Effector memory CD4-positive, alpha-beta T cell (primary cell): ENCODE results near the gene SON.
A peak's percentile ranks its signal among the peaks of the same experiment; 100 is the strongest.

ENCODE experiments used
- DNase-seq, 3 donors: peaks; one replicate each; pipeline ENCODE4 v3.0.0-alpha.2; 2020
- H3K27ac ChIP-seq: 2 replicates; pipeline ENCODE4 v1.7.0; 2013; ENCODE audit warnings: mild to moderate bottlenecking, low read length, moderate library complexity; ENCODE audit not compliant: insufficient read depth, poor library complexity, severe bottlenecking
- H3K27me3 ChIP-seq: replicated peaks from 2 replicates; pipeline ENCODE4 v1.7.0; 2013; ENCODE audit warnings: mild to moderate bottlenecking, low read length; ENCODE audit not compliant: insufficient read depth, control insufficient read depth, poor library complexity, severe bottlenecking
- H3K36me3 ChIP-seq: 2 replicates; pipeline ENCODE4 v1.7.0; 2013; ENCODE audit warnings: mild to moderate bottlenecking, low read length, moderate library complexity; ENCODE audit not compliant: control insufficient read depth, insufficient read depth
- H3K4me1 ChIP-seq: 2 replicates; pipeline ENCODE4 v1.7.0; 2013; ENCODE audit warnings: low read length, mild to moderate bottlenecking; ENCODE audit not compliant: control insufficient read depth, insufficient read depth, poor library complexity, severe bottlenecking
- H3K4me3 ChIP-seq: 2 replicates; pipeline ENCODE4 v1.7.0; 2013; ENCODE audit warnings: low read length, low read depth, mild to moderate bottlenecking; ENCODE audit not compliant: insufficient read depth, poor library complexity, severe bottlenecking
- H3K9me3 ChIP-seq: 2 replicates; pipeline ENCODE4 v1.7.0; 2013; ENCODE audit warnings: mild to moderate bottlenecking, low read length, moderate library complexity; ENCODE audit not compliant: control insufficient read depth

The SON gene

GRCh38 chr21:33554236-33554981 is 11.6 kb downstream of the SON start:
- no peak for DNase-seq
- H3K9me3 ChIP-seq, result no peaks in the 10 kb centered on the region
- H3K27ac ChIP-seq, result no peak overlapping the region
- no peaks in the 10 kb centered on the region for H3K27me3 ChIP-seq
- no peak overlapping the region for H3K4me3 ChIP-seq
- peaks cover 90% of the 10 kb centered on the region for H3K36me3 ChIP-seq
- H3K4me1 ChIP-seq, result no peaks in the 10 kb centered on the region

GRCh38 chr21:33554982-33555344 is 12.1 kb downstream of the SON start:
- Histone ChIP-seq H3K4me3 (no peak overlapping the region), H3K36me3 (peaks cover 90% of the 10 kb centered on the region), H3K27ac (no peak overlapping the region), H3K27me3 (no peaks in the 10 kb centered on the region), H3K4me1 (no peaks in the 10 kb centered on the region), H3K9me3 (no peaks in the 10 kb centered on the region)
- DNase-seq, result no peak

- no peak overlapping the region for H3K27ac ChIP-seq
- H3K4me1 ChIP-seq, result no peaks in the 10 kb centered on the region
- DNase-seq, result no peak
- no peaks in the 10 kb centered on the region for H3K9me3 ChIP-seq
- no peak overlapping the region for H3K4me3 ChIP-seq
- H3K36me3 ChIP-seq, result peaks cover 88% of the 10 kb centered on the region
- no peaks in the 10 kb centered on the region for H3K27me3 ChIP-seq
Measured at GRCh38 chr21:33557447-33557846, 14.6 kb downstream of the SON start.

- H3K36me3 ChIP-seq, result peaks cover 76% of the 10 kb centered on the region
- no peak overlapping the region for H3K4me3 ChIP-seq
- no peaks in the 10 kb centered on the region for H3K9me3 ChIP-seq
- H3K27ac ChIP-seq, result no peak overlapping the region
- no peaks in the 10 kb centered on the region for H3K4me1 ChIP-seq
- H3K27me3 ChIP-seq, result no peaks in the 10 kb centered on the region
- DNase-seq, result no peak
Measured at GRCh38 chr21:33558777-33559421, 16.1 kb downstream of the SON start.

GRCh38 chr21:33559813-33560212 is 17.0 kb downstream of the SON start:
- Histone ChIP-seq H3K36me3 (peaks cover 67% of the 10 kb centered on the region), H3K4me1 (no peaks in the 10 kb centered on the region), H3K27me3 (no peaks in the 10 kb centered on the region), H3K4me3 (no peak overlapping the region), H3K27ac (no peak overlapping the region), H3K9me3 (no peaks in the 10 kb centered on the region)
- DNase-seq, result no peak

GRCh38 chr21:33560965-33561364 is 18.1 kb downstream of the SON start:
- H3K4me3 ChIP-seq, result no peak overlapping the region
- no peaks in the 10 kb centered on the region for H3K4me1 ChIP-seq
- no peak for DNase-seq
- H3K27me3 ChIP-seq, result no peaks in the 10 kb centered on the region
- peaks cover 57% of the 10 kb centered on the region for H3K36me3 ChIP-seq
- H3K9me3 ChIP-seq, result no peaks in the 10 kb centered on the region
- H3K27ac ChIP-seq, result no peak overlapping the region

GRCh38 chr21:33561373-33561772 is 18.5 kb downstream of the SON start:
- H3K36me3 ChIP-seq, result peaks cover 55% of the 10 kb centered on the region
- no peak overlapping the region for H3K4me3 ChIP-seq
- H3K27me3 ChIP-seq, result no peaks in the 10 kb centered on the region
- no peak overlapping the region for H3K27ac ChIP-seq
- H3K4me1 ChIP-seq, result peaks cover 3% of the 10 kb centered on the region
- no peaks in the 10 kb centered on the region for H3K9me3 ChIP-seq
- no peak for DNase-seq

- no peaks in the 10 kb centered on the region for H3K9me3 ChIP-seq
- no peak for DNase-seq
- H3K27me3 ChIP-seq, result no peaks in the 10 kb centered on the region
- peaks cover 55% of the 10 kb centered on the region for H3K36me3 ChIP-seq
- peaks cover 4% of the 10 kb centered on the region for H3K4me1 ChIP-seq
- peak overlapping the region; percentile 11 for H3K27ac ChIP-seq
- no peak overlapping the region for H3K4me3 ChIP-seq
Measured at GRCh38 chr21:33562389-33562788, 19.6 kb downstream of the SON start.

- DNase-seq, result no peak
- no peaks in the 10 kb centered on the region for H3K27me3 ChIP-seq
- H3K27ac ChIP-seq, result no peak overlapping the region
- no peak overlapping the region for H3K4me3 ChIP-seq
- H3K4me1 ChIP-seq, result peaks cover 4% of the 10 kb centered on the region
- peaks cover 34% of the 10 kb centered on the region for H3K36me3 ChIP-seq
- H3K9me3 ChIP-seq, result no peaks in the 10 kb centered on the region
Measured at GRCh38 chr21:33566514-33566913, 23.7 kb downstream of the SON start.

GRCh38 chr21:33567914-33568313 is 25.1 kb downstream of the SON start:
- H3K4me3 ChIP-seq, result no peak overlapping the region
- H3K9me3 ChIP-seq, result no peaks in the 10 kb centered on the region
- DNase-seq, result no peak
- H3K27me3 ChIP-seq, result no peaks in the 10 kb centered on the region
- peaks cover 4% of the 10 kb centered on the region for H3K4me1 ChIP-seq
- no peak overlapping the region for H3K27ac ChIP-seq
- peaks cover 33% of the 10 kb centered on the region for H3K36me3 ChIP-seq
